GM11168 (cell line): ENCODE measurements around the gene KRT23.

ENCODE experiments used
- in situ Hi-C: fragments of 300-500 bp; cut with MboI; formaldehyde crosslinking; loops from one replicate; pipeline ENCODE4 v1.12.0; 2022; ENCODE audit warnings: low sequenced_read_pairs; ENCODE audit not compliant: unreplicated experiment

KRT23 gene

GRCh38 chr17:40914075-40914855 is 23.2 kb downstream of the KRT23 start:
- in situ Hi-C loops: loop anchor here (25.0 kb wide), 2 partner anchors 398 to 748 kb away; partner anchors contain the start of genes KRTAP16-1, KRTAP17-1 and KRTAP29-1

GRCh38 chr17:40912486-40913210 is 24.8 kb downstream of the KRT23 start:
- in situ Hi-C loops: loop anchor here (25.0 kb wide), 2 partner anchors 400 to 750 kb away; partner anchors contain the start of genes KRTAP16-1, KRTAP17-1 and KRTAP29-1

GRCh38 chr17:40910441-40910841 is 27.0 kb downstream of the KRT23 start:
- in situ Hi-C loops: loop anchor here (25.0 kb wide), 2 partner anchors 402 to 752 kb away; partner anchors contain the start of genes KRTAP16-1, KRTAP17-1 and KRTAP29-1

GRCh38 chr17:40909755-40910154 is 27.7 kb downstream of the KRT23 start:
- in situ Hi-C loops: loop anchor here (25.0 kb wide), 2 partner anchors 403 to 753 kb away; partner anchors contain the start of genes KRTAP16-1, KRTAP17-1 and KRTAP29-1

DNA sequence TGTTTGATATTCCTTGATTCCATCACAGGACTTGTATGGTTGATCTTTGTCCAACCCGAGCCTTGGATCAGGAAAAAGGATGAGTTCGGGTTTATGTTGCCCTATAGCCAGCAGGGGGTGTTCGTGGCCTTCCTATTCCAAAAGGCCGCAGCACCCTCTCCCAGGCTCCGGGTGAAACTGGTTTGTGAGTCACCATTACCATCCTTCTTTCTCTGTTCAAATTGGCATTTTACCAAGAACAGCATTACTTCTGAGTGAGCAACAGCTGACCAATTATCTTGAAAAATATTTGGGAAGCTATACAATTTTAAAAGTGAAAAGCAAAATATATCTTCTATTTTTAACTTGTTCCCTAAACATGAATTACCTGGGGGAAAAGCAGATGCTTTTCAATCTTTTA is 28.1 kb downstream of the KRT23 start:
- in situ Hi-C loops: loop anchor here (25.0 kb wide), 2 partner anchors 403 to 753 kb away; partner anchors contain the start of genes KRTAP16-1, KRTAP17-1 and KRTAP29-1

- in situ Hi-C loops: loop anchor here (25.0 kb wide), 2 partner anchors 406 to 756 kb away; partner anchors contain the start of genes KRTAP16-1, KRTAP17-1 and KRTAP29-1
Observed at GRCh38 chr17:40906613-40907012, 30.8 kb downstream of the KRT23 start.

DNA sequence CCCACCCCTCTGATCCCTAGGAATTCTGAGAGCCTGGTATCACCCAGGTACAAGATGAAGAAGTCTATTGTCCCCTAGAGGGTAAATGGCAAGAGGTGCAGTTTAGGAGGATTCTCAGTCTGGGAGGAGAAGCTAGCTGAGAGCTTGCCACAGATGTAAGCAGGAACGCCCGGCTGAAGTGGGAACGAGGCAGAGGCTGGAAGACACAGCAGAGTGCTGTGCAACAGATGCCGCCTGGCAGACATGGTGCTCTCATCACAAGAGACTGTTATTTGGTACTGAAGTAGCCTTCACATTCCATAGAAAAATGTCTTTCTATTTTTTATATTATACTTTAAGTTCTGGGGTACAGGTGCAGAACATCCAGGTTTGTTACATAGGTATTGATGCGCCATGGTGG is 32.1 kb downstream of the KRT23 start:
- in situ Hi-C loops: loop anchor here (25.0 kb wide), 2 partner anchors 407 to 757 kb away; partner anchors contain the start of genes KRTAP16-1, KRTAP17-1 and KRTAP29-1

GRCh38 chr17:40903129-40903847 is 34.2 kb downstream of the KRT23 start:
- in situ Hi-C loops: loop anchor here (25.0 kb wide), 2 partner anchors 409 to 759 kb away; partner anchors contain the start of genes KRTAP16-1, KRTAP17-1 and KRTAP29-1

GRCh38 chr17:40902498-40902897 is 34.9 kb downstream of the KRT23 start:
- in situ Hi-C loops: loop anchor here (25.0 kb wide), 2 partner anchors 410 to 760 kb away; partner anchors contain the start of genes KRTAP16-1, KRTAP17-1 and KRTAP29-1

- in situ Hi-C loops: loop anchor here (25.0 kb wide), 2 partner anchors 410 to 760 kb away; partner anchors contain the start of genes KRTAP16-1, KRTAP17-1 and KRTAP29-1
Observed at GRCh38 chr17:40901981-40902474, 35.4 kb downstream of the KRT23 start.

DNA sequence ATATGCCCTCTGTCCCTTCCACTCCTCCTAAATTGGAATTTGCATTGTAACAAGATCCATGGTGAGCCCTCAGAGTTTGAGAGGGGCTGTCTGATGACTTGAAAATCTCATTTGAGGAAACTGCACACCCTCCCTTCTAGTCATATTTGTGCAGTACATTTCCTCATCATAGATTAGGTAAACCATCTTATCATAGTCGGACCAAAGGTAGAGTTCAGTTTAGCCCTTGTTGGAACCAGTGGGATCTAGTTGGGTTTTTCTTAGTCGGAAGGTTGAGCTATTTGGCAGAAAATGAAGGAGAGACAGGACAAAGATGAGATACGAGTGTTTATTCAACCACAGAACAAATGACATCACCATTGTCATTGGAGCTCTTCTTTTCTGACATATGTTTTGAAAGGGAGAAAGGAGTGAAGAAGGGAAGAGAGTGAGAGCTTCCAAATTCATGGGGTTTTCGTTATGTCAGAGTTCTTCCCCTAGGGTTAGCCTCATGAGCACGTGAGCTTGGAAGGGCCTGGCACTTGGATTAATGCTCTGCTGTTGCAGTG is 36.6 kb downstream of the KRT23 start:
- in situ Hi-C loops: loop anchor here (25.0 kb wide), 2 partner anchors 411 to 761 kb away; partner anchors contain the start of genes KRTAP16-1, KRTAP17-1 and KRTAP29-1

- in situ Hi-C loops: no loop called here
Observed at GRCh38 chr17:40896916-40897455, 40.5 kb downstream of the KRT23 start.

GRCh38 chr17:40895106-40895730 is 42.2 kb downstream of the KRT23 start:
- in situ Hi-C loops: no loop called here

DNA sequence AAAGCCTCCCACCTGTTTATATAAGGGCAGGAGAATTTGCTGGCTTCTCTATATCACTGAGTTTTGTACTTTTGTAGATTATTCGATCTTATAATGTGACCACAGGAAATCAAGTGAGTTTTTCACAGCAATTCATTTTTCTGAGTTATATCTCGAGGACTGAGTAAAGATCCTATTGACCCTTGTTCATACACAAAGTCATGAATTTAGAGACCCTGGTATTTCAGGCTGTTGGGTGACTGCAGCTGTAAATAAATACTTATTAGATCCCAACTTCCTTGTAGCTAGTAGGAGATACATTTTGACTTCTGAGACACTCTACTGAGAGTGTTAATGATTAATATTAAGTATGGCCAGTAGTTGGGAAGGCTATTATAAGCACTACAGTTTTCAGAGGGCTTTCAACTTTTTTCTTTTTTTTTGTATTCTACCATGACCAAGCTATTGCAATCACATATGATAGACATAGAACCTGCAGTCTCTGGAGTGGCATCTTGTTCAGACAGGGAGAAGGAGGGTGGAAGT is 49.2 kb downstream of the KRT23 start:
- in situ Hi-C loops: no loop called here

DNA sequence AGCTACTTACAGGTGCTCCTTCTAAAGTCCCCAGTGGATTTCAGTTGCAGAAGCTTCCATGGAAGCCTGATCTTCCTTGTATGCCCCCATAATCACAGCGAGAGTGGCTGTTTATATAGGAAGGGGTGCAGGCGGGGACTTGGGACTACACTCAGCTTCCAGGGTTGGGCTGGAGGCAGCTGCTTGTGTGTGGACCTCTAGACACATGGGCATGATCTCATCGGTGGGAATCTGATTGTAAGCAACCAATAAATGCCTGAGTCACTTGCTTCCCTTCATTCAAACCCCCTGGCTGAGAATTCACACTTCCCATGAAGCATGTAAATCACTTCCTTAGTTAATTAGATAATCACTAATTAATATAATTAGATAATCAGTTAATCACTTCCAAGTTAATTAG is 51.4 kb downstream of the KRT23 start:
- in situ Hi-C loops: no loop called here

DNA sequence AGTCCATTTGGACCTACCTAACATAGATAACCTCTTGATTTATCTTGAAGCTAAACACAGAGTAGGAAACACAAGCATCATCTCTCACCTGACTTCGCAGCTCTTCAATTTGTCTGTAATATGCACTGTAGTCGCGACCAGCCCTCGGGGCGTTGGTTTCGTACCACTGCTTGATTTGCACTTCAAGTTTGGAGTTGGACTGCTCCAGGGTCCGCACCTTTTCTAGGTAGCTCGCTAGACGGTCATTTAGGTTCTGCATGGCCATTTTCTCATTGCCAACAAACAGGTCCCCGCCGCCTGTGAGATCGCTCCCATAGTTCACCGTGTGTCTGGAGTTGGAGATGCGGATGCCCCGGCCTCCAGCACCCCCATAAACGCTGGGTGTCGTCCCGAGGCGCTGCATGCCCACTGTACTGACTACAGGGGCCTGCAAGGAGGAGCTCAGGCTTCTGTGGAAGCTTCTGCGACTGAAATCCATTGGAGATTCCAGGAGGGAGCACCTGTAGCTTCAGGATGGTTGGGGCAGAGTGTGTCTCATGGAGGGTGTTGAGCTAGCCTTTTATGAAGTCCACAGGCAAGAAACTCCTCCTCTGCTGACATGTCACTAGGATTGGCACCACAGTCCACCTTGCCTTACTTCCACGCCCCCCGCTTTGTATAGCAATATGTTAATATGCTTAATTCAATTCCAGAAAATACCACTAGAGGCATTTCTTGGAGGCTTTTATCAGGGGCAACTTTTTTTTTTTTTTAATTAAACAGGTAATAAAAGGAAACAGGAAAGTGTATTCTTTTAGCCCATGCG is 52.5 kb downstream of the KRT23 start, which contains the start of gene KRT20:
KRT20 (minus strand) TSS at position 535 of the 805 bp plus-strand sequence; CDS start at position 478, 57 bp downstream.
- in situ Hi-C loops: no loop called here

GRCh38 chr17:40883626-40884334 is 53.7 kb downstream of the KRT23 start:
- in situ Hi-C loops: no loop called here
